ENCODE results near the gene MPZL3. TPM values are rescaled to one million over a fixed set of nuclear protein-coding genes. Genes with fewer than 3 reads are reported as not detected.

The MPZL3 gene
- total and polyA plus RNA-seq, 4 experiments from 2014 or later = 12.3 to 32.0 (median 21.3) TPM

DNA sequence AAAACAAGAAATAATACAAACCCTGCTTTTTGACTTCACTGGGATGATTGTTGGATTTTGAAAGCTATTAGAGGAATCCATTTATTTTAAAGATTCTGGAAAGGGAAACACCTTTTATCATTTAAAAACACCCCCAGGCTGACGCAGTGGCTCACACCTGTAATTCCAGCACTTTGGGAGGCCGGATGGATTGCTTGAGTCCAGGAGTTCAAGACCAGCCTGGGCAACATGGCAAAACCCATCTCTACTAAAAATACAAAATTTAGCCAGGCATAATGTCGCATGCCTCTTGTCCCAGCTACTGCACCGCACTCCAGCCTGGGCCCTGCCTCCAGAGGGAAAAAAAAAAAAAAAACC is 75.4 kb downstream of the MPZL3 start:
- peaks cover 2% of the 10 kb centered on the region for H3K4me1 ChIP-seq (ENCODE audit: insufficient read depth, low read length)
- H3K36me3 ChIP-seq (ENCODE audit: insufficient read depth, low read length) = no peaks in the 10 kb centered on the region
- Mint-ChIP-seq H3K4me3 (no peak overlapping the region), H3K9me3 (no peaks in the 10 kb centered on the region), H3K36me3 (no peaks in the 10 kb centered on the region), H3K4me1 (peaks cover 0 to 3% (median under 1%) of the 10 kb centered on the region in 4 donors), H3K27ac (no peak overlapping the region), H3K27me3 (peaks cover 1 to 9% of the 10 kb centered on the region in 2 donors)
- POLR2A ChIA-PET (ENCODE audit: partially characterized antibody) = interaction anchor here (0.7 kb wide), 1 partner anchor 84 kb away, joined by 4 read pairs; no protein-coding TSS in a partner anchor
- no peak for DNase-seq
- intact Hi-C loops (cut with micrococcal nuclease) = loop anchor here (10.0 kb wide), 1 partner anchor 752 kb away; no protein-coding TSS in a partner anchor
- CTCF ChIA-PET (ENCODE audit: partially characterized antibody) = interaction anchor here (1.4 kb wide), 1 partner anchor 40 kb away, joined by 3 read pairs; no protein-coding TSS in a partner anchor
- H3K9me3 ChIP-seq (ENCODE audit: control insufficient read depth in 1 of 2, low read length in 2 of 2) = no peaks in the 10 kb centered on the region
- H3K4me3 ChIP-seq (ENCODE audit: low read length in 2 of 2) = no peak overlapping the region
- H3K27ac ChIP-seq (ENCODE audit: low read depth, low read length) = no peak overlapping the region
- H3K27me3 ChIP-seq (ENCODE audit: insufficient read depth, low read length) = no peaks in the 10 kb centered on the region

Other genes starting within 250 kb of the MPZL3 start
- under 1 TPM in 1 of 2 experiments, not detected in 1; 0.33 TPM for gene TMPRSS4, start 175.3 kb downstream of the MPZL3 start, total RNA-seq
- not detected for gene TMPRSS4, start 175.3 kb downstream of the MPZL3 start, polyA plus RNA-seq
- under 1 TPM; 0.44 to 0.55 TPM for gene SMIM35, start 165.4 kb downstream of the MPZL3 start, total RNA-seq
- gene SMIM35, start 165.4 kb downstream of the MPZL3 start, polyA plus RNA-seq = under 1 TPM; 0.21 to 0.76 TPM
- not detected for gene SCN4B, start 99.5 kb downstream of the MPZL3 start, total RNA-seq
- not detected for gene SCN4B, start 99.5 kb downstream of the MPZL3 start, polyA plus RNA-seq
- gene SCN2B, start 75.7 kb downstream of the MPZL3 start, total RNA-seq = not detected
- not detected for gene SCN2B, start 75.7 kb downstream of the MPZL3 start, polyA plus RNA-seq
- 100 to 1,000 TPM; 115 to 116 TPM for gene JAML, start 27.4 kb downstream of the MPZL3 start, total RNA-seq
- 100 to 1,000 TPM; 169 to 194 TPM for gene JAML, start 27.4 kb downstream of the MPZL3 start, polyA plus RNA-seq
- gene MPZL2, start 11.9 kb upstream of the MPZL3 start, total RNA-seq = 1 to 10 TPM; 2.9 to 3.7 TPM
- 1 to 10 TPM in 1 of 2 donors, under 1 TPM in 1; 0.64 to 4.2 TPM for gene MPZL2, start 11.9 kb upstream of the MPZL3 start, polyA plus RNA-seq
- 100 to 1,000 TPM; 581 to 618 TPM for gene CD3E, start 52.4 kb upstream of the MPZL3 start, total RNA-seq
- 100 to 1,000 TPM; 627 to 999 TPM for gene CD3E, start 52.4 kb upstream of the MPZL3 start, polyA plus RNA-seq
- gene CD3D, start 90.3 kb upstream of the MPZL3 start, total RNA-seq = 100 to 1,000 TPM; 338 to 343 TPM
- gene CD3D, start 90.3 kb upstream of the MPZL3 start, polyA plus RNA-seq = 1,000 to 10,000 TPM in 1 of 2 donors, 100 to 1,000 TPM in 1; 993 to 1,046 TPM
- gene CD3G, start 92.0 kb upstream of the MPZL3 start, total RNA-seq = 100 to 1,000 TPM; 191 to 205 TPM
- gene CD3G, start 92.0 kb upstream of the MPZL3 start, polyA plus RNA-seq = 100 to 1,000 TPM; 131 to 417 TPM
- gene UBE4A, start 107.2 kb upstream of the MPZL3 start, total RNA-seq = 10 to 100 TPM; 50.3 to 52.2 TPM
- gene UBE4A, start 107.2 kb upstream of the MPZL3 start, polyA plus RNA-seq = 10 to 100 TPM; 16.9 to 25.5 TPM
- gene ATP5MG, start 149.2 kb upstream of the MPZL3 start, total RNA-seq = 100 to 1,000 TPM; 158 to 161 TPM
- gene ATP5MG, start 149.2 kb upstream of the MPZL3 start, polyA plus RNA-seq = 100 to 1,000 TPM; 595 to 704 TPM
- 100 to 1,000 TPM; 185 to 202 TPM for gene KMT2A, start 184.1 kb upstream of the MPZL3 start, total RNA-seq
- 10 to 100 TPM in 1 of 2 donors, 1 to 10 TPM in 1; 4.6 to 51.9 TPM for gene KMT2A, start 184.1 kb upstream of the MPZL3 start, polyA plus RNA-seq

All from CD4-positive, alpha-beta memory T cell (primary cell).